HG03571 (cell line): Measurements from ENCODE around the gene ATXN10.
A peak's percentile ranks its signal among the peaks of the same experiment; 100 is the strongest.

Experiments used
- ATAC-seq: cut with Tn5 transposase; IDR thresholded peaks from one replicate; pipeline ENCODE4 v1.9.1; 2021; ENCODE audit not compliant: unreplicated experiment

ATXN10 gene

DNA sequence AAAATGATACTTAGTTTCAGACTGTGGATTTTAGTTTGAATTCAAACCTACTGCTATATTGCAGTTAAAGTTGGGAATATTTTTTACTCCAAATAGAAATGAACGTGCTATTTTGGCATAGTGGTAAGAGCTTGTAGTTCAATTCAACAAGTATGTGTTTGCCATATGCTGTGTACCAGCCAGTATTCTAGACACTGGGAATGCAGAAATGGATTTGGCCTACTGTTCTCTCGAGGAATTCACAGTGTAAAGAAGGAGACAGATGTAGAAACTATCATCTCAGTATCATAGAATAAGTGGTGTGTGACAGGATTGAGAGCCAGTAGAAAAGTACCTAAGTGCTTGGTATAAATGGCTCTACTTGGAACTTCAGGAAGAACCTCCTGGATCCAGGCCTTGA lies 80.4 kb downstream of the ATXN10 start:
- no peak for ATAC-seq

DNA sequence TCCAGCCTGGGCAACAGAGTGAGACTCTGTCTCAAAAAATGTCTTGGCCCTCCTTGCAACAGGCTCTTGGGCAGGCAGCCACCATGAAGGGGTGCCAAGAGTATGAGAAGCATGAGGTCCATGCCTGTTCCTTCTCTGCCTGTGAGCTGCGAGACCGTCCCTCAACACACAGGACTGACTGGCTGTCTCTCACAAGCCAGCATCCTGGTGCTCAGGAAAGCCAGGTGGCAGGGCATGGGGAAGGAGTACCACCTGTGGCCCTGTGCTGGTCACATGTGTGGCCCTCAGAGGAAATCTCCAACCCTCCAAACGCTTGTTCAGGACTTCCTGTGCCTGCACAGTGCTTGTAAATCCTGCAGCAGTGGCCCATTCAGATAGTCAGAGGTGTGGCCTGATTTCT lies 83.2 kb downstream of the ATXN10 start:
- ATAC-seq = no peak

DNA sequence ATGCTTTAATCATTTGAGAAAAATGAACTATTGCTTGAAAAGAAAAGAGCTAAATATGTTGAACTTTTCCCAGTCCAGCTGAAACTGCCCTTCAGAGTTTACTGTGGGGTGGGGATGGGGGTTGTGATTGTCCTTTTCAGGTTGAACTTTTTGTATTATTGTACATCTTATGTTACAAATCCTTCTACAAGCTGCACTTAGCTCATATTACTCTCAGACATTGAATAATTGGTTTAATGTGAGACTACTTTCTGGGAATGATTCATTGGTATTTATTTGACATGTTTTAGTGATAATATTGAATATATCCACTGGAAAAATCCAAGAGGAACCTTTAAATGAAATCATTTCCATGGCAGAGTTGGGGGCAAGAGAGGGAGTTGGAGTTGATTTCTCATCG lies 84.9 kb downstream of the ATXN10 start:
- ATAC-seq = no peak

DNA sequence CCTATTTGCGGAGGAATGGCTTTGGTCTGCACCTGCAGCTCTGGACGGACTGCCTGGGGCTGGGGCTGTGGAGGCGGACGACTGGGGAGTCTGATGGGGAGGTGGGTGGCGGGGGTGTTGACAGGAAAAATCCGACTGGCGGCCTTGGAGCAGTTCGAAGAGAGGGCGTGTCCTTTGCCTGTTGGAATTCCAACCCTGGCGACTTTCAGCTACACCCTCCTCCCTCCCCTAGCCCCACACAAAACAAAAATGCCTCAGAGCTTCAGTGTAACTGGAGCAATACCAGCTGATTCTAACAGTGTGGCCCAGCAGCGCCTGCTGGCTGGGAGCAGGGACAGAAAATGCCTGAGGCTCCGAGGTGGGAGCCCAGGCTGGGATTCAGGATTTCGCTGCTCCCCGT lies 85.4 kb downstream of the ATXN10 start:
- ATAC-seq = no peak

DNA sequence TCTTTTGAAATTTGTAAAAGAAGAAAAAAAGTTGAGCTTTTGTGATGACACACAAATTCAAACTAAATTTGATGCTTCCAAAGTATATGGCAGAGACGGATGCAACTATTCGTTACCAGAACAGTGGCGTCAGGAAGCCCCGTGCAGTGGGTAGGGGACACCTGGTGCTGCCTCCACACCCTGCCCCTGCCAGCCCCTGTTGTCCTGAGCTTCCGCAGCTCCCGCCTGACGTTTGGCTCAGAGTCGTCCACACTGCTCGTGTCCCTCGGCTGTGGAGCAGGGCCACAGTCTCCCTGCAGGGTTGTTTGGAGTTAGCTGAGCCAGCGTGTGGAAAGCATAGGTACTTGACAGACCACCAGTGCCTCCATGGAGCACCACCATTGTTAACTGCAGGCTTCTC lies 86.3 kb downstream of the ATXN10 start:
- ATAC-seq = no peak

DNA sequence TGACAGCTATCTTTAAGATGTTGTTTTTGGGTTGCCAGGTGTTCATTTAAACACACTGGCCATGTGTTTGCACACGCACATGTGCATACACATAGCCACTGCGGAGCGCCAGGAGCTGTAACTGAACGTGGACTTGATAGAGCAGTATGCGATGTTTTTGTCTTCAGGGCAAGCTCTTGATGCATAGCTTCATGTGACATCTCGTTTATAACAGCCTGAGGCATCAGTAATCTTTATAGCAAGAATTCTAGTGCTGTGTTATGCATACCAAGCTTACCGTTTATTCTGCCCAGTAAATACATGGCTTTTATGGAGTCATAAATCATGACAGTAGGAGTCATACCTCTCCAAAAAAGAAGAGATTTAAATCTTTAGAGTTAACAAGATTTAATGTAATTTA lies 87.0 kb downstream of the ATXN10 start:
- no peak for ATAC-seq

DNA sequence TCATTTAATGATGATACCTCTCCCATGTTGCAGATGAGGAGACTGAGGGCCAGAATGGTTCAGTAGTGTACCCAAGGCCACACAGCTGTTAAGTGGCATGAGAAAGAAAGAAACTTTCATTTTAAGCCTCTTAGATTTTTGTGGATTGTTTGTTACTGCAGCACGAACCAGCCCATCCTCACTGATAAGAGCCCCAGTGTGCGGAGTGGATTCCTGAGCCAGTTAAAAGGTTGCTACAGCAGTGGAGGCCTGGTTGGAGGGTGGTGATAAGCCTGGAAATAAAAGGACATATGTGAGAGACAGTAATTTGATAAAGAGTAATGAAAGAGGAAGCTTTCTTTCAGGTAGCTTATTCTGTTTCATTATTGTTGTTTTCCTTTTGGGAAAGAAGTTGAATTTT lies 89.0 kb downstream of the ATXN10 start:
- no peak for ATAC-seq

DNA sequence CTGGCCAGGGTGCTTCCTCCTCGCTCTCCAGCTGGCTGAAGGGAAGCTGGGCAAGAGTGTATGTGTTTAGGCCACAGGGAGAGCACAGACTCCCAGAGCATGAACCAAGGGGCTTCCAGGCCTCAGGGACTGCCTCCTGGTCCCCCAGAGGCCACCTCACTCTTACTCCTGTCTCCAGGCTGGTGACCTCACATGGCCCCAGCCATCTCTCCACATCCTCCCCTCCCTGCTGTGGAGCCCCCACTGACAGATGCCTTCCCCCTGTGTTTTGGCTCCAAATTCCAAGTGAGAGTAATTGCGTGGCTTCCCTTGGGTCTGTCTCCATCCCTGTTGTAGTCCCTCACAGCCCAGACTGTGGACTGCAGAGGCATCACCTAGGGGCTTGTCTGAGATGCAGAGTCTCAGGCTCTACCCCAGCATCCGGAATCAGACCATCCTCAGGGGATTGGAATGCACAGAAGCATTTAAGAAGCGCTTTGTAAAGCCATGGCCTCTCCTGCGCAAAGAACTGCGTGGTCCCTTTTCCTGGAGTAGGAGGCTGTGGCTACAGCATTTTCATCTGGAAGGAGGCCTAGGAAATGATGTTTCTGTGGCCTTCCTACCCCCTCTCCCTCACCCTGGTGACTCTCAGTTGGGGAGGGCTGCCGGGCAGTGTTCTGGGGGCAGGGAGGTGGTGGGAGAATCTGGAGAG lies 91.1 kb downstream of the ATXN10 start:
- no peak for ATAC-seq

DNA sequence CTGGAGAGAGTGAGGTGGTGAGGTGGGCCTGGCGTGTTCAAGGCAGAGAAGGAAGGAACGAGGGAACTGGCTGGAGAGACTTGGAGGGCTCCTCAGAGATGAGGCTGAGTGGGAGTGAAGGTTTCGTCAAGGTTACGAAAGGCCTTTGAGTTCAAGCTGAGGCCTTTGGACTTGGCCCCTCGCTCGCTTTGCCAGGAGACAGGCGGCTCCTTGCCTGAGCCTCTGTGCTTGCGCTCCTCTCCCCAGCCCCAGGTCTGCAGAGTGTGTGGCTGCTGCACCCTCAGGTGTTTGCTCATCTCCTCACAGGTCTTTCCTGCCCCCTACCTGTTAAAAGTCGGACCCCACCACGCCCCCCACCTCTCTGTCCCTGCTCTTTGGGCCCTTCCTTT lies 91.6 kb downstream of the ATXN10 start:
- ATAC-seq = no peak

DNA sequence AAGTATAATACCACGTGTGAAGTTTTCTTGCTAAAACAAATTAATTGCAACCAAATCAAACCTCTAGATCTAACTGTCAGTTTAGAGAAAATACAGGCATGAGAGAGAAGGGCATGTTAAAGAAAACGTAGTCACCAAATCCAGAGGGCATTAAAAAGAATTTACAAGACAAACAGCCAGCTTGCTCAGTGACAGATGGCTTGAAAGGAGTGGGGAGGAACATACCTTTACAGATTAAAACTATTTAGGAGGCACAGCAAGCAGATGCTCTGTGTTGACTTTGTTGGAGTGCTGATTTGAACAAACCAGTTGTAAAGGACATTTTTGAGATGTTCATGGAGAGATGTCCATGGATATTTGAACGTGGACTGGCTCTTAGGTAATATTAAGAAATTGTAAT lies 96.9 kb downstream of the ATXN10 start:
- no peak for ATAC-seq

DNA sequence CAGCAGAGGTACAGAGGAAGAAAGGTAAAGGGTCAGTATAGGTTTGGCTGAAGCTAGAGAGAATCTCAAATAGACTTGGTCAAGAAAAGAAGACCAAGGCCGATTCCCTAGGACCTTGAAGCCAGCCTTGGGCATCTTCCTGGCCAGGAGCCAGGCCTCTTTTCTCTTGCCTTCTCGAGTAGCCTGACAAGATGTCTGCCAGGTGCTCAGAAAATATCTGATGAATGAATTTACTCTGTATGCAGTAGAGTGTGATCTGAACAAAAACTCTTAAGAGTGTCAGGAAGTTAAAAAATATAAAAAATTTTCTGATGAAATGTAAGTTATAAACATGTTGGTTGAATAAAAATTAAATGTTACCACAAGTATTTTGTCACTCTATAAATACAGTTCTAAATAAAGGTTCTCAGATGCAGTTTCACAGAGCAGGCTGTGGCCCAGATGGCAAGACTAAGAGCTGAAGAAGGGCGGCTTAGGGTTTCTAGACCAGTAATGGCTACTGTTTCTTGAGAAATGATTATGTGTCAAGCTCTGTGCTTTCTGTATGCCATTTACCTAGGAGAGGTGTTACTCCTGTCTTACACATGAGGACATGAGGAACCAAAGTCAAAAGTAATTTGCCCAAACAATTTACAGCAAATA lies 98.1 kb downstream of the ATXN10 start:
- ATAC-seq = no peak

DNA sequence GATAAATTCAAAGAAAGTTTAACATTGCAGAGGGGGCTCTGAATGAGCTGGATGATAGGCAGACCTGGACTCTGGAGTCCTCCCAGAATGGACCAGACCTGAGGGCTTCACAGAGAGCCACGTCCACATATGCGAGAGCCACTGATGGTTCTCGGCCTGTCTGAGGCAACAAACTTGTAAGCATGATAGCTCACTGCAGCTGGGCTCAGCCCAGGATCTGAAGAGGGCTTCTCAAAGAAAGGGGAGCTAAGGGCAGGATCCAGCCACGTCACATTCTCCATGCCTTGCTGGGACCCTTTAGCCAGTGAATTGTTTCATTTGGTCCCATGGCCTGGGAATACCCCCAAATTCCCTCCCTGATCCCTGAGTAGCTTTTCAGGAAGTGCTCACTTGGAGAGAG lies 98.9 kb downstream of the ATXN10 start:
- no peak for ATAC-seq

DNA sequence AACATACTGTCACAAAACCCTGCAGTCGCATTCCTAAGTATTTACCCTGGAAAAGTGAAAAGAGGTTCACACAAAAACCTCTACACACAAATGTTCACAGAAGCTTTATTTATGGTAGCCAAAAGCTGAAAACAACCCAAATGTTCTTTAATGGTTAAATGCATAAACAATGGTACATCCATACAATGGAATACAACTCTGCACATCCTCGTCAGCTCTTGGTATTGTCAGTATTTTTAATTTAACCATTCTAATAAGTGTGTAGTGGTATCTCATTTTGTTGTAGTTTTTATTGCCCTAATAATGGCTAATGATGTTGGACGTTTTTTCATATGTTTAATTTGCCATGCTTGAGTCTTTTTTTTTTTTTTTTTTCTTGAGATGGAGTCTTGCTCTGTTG lies 99.4 kb downstream of the ATXN10 start:
- ATAC-seq = no peak

DNA sequence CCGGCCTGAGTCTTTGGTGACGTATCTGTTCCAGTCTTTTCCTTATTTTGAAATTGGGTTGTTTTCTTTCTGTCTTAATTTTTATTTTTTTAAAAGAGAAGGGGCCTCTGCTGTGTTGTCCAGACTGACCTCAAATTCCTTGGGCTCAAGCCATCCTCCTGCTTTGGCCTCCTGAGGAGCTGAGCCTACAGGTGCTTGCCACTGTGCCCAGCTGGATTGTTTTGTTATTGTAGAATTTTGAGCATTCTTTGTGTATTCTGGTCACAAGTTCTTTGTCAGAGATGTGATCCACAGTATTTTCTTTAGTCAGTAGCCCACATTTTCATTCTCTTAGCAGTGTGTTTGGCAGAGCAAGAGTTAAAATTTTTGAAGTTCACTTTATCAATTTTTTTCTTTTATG lies 100.1 kb downstream of the ATXN10 start:
- ATAC-seq = no peak

DNA sequence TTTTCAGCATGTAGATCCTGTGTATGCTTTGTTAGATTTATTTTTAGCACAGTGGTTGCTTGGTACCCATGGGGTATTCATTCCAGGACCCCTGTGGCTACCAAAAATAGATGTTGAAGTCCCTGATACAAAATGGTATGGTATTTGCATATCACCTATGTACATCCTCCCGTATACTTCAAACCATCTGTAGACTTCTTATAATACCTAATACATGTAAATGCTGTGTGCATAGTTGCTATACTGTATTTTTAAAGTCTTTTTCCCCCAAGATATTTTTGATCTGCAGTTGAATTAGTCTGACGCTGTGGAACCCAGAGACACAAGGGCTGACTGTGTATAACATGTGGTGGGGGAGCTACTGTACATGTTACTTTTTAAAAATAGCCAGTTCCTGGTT lies 101.1 kb downstream of the ATXN10 start:
- ATAC-seq = no peak

DNA sequence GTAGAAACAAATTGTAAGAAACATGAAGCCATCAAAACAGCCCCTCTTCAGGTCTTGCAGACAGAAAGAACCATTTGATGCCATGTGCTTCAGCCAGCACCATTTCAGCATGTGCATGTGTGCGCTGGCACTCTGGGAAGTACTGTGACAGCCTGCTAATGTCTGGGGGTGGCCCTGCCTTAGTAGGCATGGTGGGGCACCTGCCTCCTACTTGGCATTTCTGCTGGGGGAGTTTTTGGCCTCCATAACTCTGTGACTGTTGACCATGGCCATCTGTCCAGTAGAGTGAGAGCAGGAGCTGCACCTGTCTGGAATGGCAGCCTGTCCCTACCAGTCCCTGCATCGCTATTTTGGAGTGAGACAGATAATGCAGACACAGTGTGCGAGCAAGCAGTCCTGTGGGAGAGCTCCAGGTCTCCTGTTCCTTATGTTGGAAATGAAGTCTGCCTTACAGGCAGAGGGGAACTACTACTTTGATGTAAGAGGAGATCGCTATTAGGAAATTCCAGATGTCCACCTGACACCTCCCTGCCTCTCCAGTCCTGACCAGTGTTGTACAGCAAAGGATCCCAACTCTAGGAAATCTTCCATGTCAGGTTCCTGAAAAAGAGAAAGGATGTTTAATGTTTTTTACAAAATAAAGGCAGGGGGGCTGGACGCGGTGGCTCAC lies 102.5 kb downstream of the ATXN10 start:
- ATAC-seq = no peak

DNA sequence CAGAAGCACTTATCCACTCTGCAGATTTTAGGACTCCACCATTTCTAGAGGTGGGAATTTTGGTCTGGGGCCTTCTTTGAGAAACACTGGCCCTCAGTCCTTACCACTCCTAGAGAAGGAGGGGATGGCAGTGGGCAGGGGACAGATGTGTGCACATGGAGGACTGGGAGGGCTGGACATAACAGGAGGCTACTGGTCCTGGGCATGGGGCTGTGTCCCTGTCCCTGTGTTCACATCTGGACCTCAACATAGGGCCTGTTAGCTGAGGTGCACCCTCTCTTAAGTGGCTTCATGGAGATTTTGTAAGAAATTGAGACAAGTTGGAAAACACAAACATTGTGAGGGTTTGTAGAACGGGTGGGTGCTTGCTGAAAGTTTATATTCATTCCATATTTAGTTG lies 103.4 kb downstream of the ATXN10 start:
- no peak for ATAC-seq

DNA sequence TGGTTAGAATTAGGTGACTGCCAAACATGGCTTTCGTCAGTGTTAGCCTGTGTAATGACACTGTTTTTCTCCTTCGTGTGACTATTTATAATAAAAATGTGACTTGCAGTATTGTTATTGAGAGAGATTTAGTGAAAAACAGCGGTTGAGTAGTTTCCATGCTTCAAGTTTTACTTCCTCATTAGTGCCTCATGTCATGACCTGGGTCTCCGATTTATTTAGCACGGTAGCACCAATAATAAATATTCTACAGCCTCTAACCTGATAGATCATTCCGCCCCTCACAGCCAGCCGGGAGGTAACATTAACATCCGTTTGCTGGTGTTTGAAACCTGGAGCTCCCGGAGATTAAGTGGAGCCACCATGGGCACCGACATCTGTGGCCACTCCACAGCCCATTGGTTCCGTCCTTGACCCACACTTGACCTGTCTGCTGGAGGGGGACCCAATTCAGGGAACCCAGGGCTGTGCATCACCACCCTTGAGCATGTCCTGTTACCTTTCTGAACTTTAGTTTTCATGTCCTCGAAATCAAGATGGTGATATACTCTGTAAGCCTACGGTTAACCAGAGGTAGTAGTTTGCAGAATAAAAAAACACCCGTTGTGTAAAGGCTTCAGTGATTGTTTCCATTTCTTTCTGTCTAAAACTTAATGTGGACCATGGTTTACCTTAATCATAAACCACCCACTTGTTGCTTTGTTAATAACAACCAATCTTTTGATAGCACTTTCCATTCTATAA lies 104.1 kb downstream of the ATXN10 start:
- peak; percentile 52 for ATAC-seq

DNA sequence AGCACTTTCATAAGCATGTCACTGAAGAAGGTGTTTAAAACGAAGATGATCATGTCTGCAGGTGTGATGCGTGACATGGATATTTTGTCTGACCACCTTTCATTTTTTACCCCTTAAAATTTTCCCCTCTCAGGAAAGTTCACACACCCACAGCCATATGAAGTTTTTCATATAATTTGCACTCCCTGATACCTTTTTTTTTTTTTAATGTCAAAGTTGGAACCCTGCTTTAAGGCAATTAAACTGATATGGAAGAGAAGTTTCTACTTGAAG lies 104.6 kb downstream of the ATXN10 start:
- no peak for ATAC-seq

DNA sequence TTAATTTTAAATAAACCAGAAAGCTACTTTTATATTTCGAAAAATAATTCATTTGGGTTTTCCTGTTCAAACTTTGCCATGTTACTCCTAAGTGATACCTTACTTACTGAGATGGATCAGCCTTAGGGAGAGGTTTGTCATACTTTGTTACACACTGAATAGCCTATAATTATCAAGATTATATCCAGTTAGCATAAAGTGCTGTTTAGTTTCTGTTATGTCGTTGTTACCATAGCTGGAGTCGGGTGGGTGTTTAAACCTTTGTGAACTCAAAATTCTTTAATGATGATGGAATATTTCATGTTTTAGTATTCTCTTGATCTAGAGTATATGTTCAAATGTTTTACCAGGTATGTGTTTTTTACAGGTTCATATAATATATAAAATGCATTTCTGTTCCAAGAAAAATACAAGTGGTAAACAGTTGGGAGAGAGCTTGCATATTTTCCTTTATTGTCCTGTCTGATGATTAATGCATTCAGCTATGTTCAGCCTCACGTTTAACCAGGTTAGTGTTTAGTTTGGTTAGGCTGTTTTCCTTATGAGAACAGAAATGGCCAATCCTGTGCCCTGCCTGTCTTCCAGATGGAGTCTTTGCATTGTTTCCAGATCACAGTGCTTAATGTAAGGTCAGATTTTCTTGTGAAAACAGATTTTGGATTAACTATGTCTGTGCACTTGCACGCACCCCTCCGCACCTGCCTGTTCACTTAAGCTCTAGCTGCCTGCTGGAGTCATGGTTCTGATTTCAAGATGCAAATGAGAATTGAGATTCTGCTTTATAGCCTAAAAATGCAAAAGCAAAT lies 105.6 kb downstream of the ATXN10 start:
- no peak for ATAC-seq

DNA sequence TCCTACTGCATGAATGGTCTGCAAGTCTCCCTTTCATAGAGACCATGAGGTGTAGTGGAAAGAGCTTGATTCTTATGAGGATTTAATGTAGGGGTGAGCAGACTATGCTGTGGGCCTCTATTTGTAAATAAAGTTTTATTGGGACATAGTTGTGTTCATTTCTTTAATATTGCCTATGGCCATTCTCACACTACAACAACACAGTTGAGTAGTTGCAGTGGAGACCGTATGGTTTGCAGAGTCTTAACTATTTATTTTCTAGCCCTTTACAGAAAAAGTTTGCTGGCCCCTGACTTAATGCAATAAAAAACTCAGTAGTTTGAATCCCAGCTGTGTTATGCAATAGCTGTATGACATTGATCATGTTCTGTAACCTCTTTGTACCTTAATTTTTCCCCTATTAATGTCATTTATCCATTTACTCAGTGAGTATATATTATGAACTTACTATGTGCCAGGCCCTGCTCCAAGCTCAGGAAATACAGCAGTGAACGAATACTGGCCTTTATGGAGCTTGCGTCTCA lies 106.3 kb downstream of the ATXN10 start:
- no peak for ATAC-seq
